Kasumi-1 (cell line): ENCODE measurements around the gene ESAM.

Experiments
- DNase-seq, 2 experiments: peaks; one replicate each; lab custom pipeline; 2025; lab: John Stamatoyannopoulos, UW

ESAM gene

DNA sequence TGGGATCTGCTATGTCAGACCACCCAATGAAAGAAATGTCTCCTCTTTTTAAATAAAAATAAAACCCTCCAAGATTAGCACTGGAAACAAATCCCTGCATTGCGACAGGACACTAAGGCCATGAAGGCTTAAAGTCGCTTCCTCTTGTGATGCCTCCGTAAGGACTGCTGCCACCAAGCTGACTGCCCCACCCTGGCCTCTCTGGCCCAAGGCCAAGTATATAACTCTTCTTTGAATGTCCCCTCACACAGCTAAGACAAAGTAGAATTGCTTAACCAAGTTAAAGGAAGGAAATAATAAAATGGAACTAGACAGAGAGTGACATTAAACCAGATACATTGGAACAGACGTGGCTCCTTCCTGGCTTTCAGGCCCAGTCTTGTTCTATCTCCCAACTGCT, 29.9 kb downstream of the ESAM start:
- peak; percentile 57 to 78 for DNase-seq

DNA sequence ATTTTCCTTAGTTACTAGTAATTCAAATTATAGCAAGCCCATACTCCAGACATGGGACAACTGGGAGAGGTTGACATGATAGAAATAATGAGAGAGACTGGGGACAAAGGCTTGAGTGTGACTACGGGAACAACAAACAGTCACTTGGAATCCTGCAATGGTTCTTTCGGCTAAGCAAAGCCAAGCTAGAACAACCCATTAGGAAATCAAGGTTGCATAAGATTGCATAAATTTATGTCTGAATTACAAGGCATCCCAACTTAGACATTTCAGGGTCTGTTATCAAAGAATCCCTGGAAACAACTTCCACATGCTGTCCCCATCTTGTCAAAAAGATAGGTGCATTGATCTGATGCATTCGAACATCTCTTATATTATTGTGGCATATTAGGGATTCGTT, 32.5 kb downstream of the ESAM start:
- no peak for DNase-seq

DNA sequence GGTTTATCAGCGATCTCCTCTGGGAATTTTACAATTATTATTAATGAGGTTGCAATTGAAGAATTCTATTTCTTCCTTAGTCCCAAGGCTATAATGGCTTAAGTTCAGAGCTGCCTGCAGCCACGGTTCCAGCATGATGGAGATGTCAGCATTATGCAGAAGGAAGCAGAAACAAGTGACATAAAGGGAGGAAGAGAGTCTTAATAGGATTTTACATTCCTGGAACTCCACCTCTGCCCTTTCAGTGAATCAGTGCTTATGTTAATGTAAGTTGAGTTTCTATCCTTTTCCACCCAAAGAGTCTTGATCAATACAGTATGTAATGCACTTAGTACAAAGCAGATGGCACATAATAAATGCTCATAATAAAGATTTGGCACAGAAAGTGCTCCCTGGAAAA, 34.0 kb downstream of the ESAM start:
- no peak for DNase-seq

DNA sequence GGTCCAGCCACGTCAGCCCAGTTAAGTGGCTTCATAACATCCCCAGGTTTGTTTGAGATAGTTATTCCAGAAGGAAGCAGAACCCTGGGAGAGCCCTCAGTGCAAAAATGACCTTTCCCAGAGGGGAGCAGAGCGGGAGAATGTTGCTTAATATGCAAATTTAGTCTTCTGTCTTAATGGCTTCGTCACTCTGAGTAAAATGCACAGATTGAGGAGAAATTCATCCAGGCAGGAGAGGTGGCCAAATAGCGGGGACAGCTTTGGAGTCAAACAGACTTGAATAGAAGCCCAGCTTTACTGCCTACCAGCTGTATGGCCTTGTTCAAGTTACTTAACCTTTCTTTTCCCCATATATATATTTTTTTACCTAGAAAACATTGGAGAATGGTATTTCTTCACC, 34.6 kb downstream of the ESAM start:
- no peak for DNase-seq

DNA sequence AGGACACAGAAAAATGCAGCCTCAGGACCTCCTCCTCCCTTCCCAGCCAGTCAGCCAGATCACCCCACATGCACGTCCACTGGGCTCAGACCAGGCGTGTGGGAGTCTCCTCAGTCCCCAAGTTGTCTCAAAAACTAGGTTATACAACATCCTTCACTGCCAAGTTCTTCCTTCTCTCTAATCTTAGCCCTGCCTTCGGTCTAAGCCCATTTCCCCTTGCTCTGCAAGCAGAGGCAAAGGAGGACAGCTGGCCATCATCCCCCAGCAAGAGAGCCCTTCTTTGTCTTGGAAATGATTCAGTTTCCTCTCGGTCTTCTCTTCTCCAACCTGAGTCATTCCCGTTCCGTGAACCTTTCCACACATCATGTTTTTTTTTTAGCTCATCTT, 36.4 kb downstream of the ESAM start:
- DNase-seq: peak; percentile 69 to 84

DNA sequence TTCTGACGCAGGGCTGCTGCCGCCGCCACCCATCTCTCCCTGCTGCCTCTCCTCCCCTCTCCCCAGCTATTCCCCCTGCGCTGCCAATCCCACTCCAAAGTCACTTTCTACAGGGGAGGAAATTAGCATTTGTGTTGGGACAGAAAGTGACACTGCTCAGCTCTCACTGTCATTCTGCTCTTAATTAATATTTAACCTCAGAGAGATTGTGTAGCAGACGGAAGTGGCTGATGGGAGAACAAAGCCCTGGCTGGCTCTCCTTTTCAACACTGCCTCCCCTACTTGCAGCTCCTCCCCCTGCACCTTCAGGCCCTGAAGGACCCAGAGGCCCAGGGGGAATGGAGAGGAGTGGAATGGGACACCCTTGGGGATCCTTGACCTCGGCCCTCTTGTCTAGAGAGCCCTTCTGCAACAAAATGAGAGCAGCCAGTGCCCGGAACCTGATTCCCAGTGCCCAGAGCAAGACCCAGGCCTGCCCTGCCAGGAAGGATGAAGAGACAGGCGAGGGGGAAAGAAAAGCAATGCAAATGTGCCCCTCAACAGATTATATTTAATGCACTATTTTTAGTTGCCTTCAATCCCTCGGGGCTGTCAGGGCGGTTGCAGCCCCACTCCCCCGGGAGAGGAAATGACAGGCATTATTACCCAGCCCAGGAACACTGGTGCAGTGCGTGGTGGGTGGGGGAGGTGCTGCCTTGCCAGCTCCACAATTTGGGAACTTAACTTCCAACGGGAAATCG, 36.9 kb downstream of the ESAM start:
- DNase-seq: peak; percentile 53 to 67

DNA sequence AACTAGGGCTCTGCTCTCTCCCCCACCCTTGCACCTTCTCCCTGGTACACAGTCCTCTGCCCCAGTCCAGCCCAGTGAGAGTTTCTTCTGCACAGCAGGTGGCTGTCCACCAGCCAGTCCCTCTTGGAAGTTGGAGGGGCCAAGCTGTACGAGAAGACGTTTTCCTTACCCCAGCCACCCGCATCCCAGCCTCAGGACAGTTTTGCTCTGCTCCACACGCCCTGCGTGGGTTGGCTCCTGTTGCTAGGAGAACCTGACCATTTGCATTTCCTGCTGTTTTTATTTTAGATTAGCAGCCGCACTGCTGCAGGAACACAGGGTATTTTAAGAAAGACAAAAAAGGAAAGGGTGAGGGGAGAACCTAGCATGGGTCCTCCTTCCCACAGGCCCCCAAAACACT, 39.9 kb downstream of the ESAM start:
- no peak for DNase-seq

DNA sequence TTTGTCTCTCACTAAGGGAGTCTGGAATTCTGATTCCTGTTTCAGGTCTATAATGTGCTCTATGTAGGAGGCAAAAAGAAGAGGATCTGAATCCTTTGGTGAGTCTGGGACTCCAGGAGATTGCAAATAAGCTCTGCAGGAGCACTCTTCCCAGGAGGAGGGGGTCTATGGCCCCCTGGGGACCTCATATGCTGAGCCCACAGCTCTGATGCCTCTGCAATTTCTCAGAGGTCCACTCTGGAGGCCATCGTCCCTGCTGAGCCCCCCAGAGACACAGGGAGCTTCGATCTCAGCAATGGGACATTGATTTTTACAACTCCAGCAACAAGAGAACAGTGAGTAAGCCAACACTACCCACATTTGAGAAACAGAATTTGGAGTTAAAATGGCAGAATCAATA, 42.6 kb downstream of the ESAM start:
- DNase-seq: no peak

DNA sequence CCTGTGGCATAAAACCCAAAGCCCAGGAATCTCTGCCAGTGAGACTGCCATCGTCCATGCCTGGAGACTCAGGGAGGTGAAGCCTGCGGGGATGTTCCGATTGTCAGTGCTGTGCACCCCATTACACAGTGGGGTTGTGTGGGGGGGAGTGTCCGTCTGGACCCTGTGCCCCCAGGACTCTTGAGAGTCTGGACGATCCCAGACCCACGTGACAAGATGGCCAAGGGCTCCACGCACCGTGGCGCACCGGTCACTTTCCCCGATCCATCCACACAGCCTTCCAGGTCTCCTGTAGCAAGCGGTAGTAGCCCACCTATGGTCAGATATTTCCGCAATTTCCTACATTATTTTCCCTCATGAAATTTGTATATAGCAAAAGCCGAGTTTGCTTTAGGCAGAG, 43.3 kb downstream of the ESAM start:
- DNase-seq: no peak

DNA sequence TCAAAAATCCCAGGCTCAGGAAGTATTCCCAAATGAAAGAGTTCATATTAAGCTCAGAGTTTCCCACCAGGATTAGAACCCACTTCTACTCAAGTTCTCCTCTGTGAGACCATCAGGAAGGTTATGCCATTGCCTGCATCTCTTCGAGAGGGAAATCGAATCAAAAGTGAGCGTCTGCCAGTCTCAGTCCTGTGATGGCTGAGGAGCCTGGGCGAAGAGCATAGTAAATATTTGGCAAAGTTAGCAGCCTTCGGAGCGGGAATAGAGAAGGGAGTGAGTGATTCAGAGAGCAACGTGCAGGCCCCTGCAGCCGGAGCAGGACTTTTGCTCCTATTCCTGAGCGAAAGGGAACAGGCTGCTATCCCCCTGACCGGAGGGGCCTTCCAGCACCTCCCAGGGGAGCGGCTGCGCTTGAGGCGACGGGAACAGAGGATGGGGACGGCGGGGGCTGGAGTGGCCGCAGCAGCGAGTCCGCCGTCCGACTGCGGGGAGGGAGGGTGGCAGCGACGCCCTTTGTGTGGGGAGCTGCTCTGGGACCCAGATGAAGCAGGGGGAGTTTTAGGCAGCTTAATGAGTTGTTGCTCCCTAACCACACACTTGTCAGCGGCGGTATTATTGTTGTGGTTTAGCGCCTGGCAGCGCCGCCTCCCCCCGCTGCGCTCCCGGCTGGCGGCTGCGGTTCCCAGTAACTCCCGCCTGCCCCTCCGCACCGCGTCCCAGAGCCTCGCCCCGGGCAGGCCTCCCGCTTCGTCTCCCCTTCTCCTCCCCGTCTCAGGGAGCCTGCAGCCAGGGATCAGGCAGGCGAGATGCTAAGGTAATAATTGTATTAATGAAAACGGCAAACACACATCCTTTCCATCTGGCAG, 44.1 kb downstream of the ESAM start:
- peak; percentile 24 to 31 for DNase-seq

DNA sequence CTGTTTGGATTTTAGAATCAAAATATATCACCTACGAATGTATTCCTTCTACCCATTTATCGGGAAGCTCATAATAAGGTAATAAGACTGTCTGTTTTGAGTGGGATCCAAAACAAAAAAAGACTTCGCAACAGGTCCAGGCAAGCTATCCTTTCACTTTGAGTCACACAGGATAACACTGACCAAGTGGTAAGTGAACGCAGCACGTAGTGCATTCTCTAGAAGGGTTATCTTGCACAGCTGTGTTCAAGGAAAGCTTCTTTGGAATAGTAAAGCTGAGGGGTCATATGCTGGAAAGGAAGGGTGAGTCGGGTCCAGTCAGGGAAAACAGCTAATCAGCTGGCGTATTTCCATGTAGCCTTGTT, 44.7 kb downstream of the ESAM start:
- no peak for DNase-seq

DNA sequence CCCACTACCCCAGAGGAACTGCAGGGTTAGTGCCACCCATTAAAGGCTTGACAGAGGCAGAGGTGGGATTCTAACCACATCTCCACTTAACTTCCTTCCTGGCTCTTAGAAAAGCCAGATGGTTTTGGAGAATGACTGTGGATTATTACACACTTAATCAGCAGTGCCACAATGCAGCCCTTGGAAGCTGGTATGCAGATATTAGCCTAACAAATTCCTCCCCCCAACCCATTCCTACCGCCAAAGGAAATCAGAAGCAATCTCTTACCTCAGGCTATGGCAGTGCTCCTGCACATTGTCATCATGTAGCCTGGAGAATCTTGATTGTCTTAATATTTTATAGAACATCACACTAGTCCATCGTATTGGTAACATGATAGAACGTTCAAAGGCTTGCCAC, 45.5 kb downstream of the ESAM start:
- DNase-seq: peak; percentile 61 to 65

DNA sequence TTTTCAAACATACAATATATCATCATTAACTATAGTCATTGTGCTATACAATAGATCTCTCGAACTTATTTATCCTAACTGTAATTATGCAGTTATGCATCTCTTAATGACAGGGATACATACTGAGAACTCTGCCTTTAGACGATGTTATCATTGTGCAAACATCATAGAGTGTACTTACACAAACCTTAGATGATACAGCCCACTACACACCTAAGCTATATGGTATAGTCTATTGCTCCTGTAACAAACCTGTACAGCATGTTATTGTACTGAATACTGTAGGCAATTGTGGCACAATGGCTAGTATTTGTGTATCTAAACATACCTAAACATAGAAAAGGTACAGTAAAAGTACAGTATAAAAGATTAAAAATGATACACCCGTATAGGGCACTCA, 49.7 kb downstream of the ESAM start:
- no peak for DNase-seq

DNA sequence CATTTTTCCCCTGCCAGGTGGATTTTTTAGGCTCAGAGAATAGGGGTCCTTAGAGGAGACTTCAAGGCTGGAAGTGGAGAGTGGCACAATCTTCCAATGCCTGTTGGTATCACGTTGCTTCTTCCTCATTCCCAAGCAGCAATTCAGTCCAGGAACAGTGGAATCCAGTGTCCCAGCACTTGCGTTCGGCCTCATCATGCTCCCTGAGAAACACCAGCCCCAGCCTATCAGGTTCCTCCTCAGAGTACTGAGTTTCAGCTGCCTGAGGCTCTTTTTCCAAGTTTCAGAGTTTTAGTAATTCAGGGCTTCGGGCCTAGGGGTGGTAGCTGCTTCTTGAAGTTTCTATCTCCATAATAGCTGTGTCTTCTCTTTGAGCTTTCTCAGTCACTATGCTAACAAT, 54.3 kb downstream of the ESAM start:
- no peak for DNase-seq
